ENCODE data around the gene IRF3. TPM values are rescaled to one million over a fixed set of nuclear protein-coding genes. Genes with fewer than 3 reads are reported as not detected.

The IRF3 gene
- total RNA-seq, 1 experiment from 2014 or later = 189 TPM

DNA sequence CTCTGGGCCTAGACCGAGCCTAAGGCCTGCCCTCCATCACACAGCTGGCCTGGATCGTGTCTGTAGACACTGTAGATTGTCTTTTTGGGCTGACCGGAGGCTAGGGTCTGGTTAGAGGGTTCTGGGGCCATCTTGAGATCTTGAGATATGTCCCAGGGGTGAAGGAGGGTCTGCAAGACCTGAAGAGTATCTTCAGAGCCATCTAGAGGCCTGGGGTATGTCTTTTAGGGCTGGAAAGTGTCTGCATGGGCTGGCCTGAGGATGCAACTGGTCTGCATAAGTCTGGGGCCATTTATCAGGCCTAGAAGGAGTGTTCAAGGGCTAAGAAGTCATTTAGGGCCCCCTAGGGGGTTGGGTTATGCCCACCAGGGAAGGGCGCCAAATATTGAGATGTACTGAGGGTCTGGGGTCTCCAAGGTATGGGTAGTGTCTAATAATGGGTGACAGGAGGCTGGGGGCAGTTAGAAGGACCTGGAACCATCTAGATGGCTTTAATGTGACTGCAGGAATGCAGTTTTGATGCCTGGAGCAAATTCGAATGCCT, 23.1 kb downstream of the IRF3 start:
- DNase-seq = no peak
- no TSS peak for BruUV-seq (replicated peaks)
- H3K4me1 Mint-ChIP-seq (ENCODE audit: low read depth, unreplicated experiment) = peaks cover 48% of the 10 kb centered on the region
- intact Hi-C loops (cut with micrococcal nuclease; ENCODE audit: unreplicated experiment) = loop anchor here (5.0 kb wide), 1 partner anchor 190 kb away; the partner anchor contains the start of genes ALDH16A1 and PIH1D1
- H3K27ac Mint-ChIP-seq (ENCODE audit: unreplicated experiment) = peak overlapping the region; percentile 100
- TF ChIP-seq, protein P1, sequence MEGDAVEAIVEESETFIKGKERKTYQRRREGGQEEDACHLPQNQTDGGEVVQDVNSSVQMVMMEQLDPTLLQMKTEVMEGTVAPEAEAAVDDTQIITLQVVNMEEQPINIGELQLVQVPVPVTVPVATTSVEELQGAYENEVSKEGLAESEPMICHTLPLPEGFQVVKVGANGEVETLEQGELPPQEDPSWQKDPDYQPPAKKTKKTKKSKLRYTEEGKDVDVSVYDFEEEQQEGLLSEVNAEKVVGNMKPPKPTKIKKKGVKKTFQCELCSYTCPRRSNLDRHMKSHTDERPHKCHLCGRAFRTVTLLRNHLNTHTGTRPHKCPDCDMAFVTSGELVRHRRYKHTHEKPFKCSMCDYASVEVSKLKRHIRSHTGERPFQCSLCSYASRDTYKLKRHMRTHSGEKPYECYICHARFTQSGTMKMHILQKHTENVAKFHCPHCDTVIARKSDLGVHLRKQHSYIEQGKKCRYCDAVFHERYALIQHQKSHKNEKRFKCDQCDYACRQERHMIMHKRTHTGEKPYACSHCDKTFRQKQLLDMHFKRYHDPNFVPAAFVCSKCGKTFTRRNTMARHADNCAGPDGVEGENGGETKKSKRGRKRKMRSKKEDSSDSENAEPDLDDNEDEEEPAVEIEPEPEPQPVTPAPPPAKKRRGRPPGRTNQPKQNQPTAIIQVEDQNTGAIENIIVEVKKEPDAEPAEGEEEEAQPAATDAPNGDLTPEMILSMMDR (IDR thresholded peaks at IDR 0.05; ENCODE audit: unreplicated experiment) = no peak
- no peaks in the 10 kb centered on the region for H3K27me3 Mint-ChIP-seq (ENCODE audit: unreplicated experiment)
- H3K9me3 Mint-ChIP-seq (ENCODE audit: low read depth, unreplicated experiment) = no peaks in the 10 kb centered on the region
- H3K36me3 Mint-ChIP-seq (ENCODE audit: insufficient read depth, unreplicated experiment) = peaks cover 90% of the 10 kb centered on the region
- peak overlapping the region; percentile 95 for H3K4me3 Mint-ChIP-seq (ENCODE audit: low read depth, unreplicated experiment)
- CTCF ChIA-PET = interaction anchor here (0.6 to 1.2 kb wide), 3 partner anchors 36 to 49 kb away, joined by 3 to 5 read pairs (median 4); no protein-coding TSS in a partner anchor

DNA sequence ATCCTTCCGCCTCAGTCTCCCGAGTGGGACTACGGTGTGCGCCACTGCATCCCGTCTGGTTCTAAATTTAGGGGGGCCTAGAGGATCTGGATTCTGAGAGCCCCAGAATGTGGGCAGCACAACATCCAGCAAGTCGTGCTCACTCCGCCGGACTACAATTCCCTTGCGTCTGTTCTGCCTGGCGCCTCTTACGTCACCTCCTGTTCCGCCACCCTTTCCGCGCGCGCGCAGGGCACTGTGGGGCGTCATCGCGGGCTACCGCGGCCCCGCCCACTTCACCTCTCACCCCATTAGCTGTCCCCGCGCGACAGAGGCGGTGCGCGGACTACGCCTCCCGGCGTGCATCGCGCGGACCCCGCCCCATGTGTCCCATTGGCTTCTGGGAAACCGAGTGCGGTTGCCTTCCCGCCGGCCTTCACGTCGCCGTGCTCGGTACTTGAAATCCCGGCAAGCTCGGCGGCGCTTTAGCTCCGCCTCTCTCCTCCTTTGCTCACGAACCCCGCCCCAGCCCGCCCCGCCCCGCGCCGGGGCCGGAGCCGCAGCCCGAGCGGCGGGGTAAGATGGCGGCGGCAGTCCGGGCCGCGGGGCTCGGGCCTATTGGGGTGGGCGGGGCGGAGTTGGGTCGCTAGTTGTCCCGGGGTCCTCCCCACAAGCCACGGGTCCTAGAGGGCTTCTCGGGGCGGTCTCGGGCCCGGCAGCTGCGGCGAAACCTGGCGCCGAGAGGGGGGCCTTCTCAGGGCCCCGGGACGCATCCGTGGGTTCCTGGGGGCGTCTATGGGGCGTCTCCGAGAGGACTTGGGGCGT, 23.8 kb downstream of the IRF3 start, which contains the start of gene SCAF1:
SCAF1 (plus strand) TSS at position 522 of the 804 bp plus-strand sequence. CDS start 2,818 bp downstream, outside the sequence.
- no TSS peak for BruUV-seq (replicated peaks)
- CTCF ChIA-PET = interaction anchor here (0.6 to 1.2 kb wide), 6 partner anchors 33 to 55 kb away, joined by 3 to 7 read pairs (median 4); no protein-coding TSS in a partner anchor
- TF ChIP-seq, protein P1 (IDR thresholded peaks at IDR 0.05; ENCODE audit: unreplicated experiment) = no peak
- Mint-ChIP-seq H3K9me3 (ENCODE audit: low read depth, unreplicated experiment) (no peaks in the 10 kb centered on the region), H3K27me3 (ENCODE audit: unreplicated experiment) (no peaks in the 10 kb centered on the region), H3K36me3 (ENCODE audit: insufficient read depth, unreplicated experiment) (peaks cover 90% of the 10 kb centered on the region), H3K4me1 (ENCODE audit: low read depth, unreplicated experiment) (peaks cover 52% of the 10 kb centered on the region), H3K4me3 (ENCODE audit: low read depth, unreplicated experiment) (peak within 1 kb of the TSS; percentile 95), H3K27ac (ENCODE audit: unreplicated experiment) (peak within 1 kb of the TSS; percentile 100)
- intact Hi-C loops (cut with micrococcal nuclease; ENCODE audit: unreplicated experiment) = loop anchor here (2.0 to 5.0 kb wide), 2 partner anchors 51 to 190 kb away; partner anchors contain the start of genes ALDH16A1, PIH1D1 and PRR12
- peak; percentile 100 for DNase-seq

DNA sequence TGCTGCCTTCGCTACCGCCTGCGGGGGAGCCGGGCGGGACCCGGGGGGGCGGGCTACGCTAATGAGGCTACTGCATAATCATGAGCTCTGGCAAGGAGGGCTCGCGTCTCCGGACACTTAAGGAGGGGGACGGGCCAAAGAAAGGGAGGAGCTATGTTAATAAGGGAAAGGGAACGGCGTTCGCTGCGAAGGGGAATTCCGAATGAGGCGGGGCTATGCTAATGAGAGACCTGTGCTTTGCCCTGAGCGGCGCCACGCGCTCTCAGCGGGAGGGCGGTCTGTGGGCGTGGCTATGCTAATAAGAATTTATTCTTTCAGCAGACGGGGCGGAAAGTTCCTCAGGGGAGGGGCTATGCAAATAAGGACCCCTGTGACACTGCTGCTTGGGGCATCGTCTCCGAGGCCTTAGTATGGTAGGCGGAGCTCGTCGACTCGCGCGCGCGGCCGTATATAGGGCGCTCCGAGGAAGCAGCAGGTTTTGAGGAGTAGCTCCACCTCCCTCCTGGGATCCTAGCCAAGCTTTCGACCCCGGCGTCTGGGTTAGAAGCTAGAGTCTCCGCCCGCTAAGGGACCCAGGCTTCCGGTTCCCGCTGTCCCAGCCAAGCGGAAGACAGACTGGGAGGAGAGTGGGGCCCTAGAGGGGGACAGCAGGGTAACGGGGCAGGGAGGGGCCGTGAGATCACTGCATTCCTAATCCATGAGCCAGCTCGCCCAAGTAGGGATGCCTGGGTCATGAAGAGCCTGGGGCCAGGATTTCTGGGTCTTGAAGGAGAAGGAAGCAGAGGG, 25.4 kb downstream of the IRF3 start, which contains the start of gene RRAS:
RRAS (minus strand) TSS at position 31 of the 786 bp plus-strand sequence. CDS start 45 bp downstream, outside the sequence.
- H3K36me3 Mint-ChIP-seq (ENCODE audit: insufficient read depth, unreplicated experiment) = peaks cover 90% of the 10 kb centered on the region
- peak within 1 kb of the TSS; percentile 100 for H3K27ac Mint-ChIP-seq (ENCODE audit: unreplicated experiment)
- no peaks in the 10 kb centered on the region for H3K9me3 Mint-ChIP-seq (ENCODE audit: low read depth, unreplicated experiment)
- CTCF ChIA-PET = interaction anchor here (0.5 to 1.9 kb wide), 12 partner anchors 24 to 126 kb away, joined by 3 to 22 read pairs (median 4); partner anchors contain the start of genes AP2A1, PRMT1 and PRR12
- DNase-seq = peak; percentile 100
- BruUV-seq (replicated peaks) = no TSS peak
- peak within 1 kb of the TSS; percentile 95 for H3K4me3 Mint-ChIP-seq (ENCODE audit: low read depth, unreplicated experiment)
- no peaks in the 10 kb centered on the region for H3K27me3 Mint-ChIP-seq (ENCODE audit: unreplicated experiment)
- peaks cover 52% of the 10 kb centered on the region for H3K4me1 Mint-ChIP-seq (ENCODE audit: low read depth, unreplicated experiment)
- TF ChIP-seq, protein P1 (IDR thresholded peaks at IDR 0.05; ENCODE audit: unreplicated experiment) = no peak
- intact Hi-C loops (cut with micrococcal nuclease; ENCODE audit: unreplicated experiment) = loop anchor here (1.0 to 5.0 kb wide), 3 partner anchors 24 to 188 kb away; partner anchors contain the start of genes ALDH16A1, PIH1D1 and PRR12

All from Calu3 (cell line).